WERI-Rb-1 (cell line): ENCODE data around the gene KLF4.
A peak's percentile ranks its signal among the peaks of the same experiment; 100 is the strongest.

Experiments used
- DNase-seq: peaks from one replicate; pipeline ENCODE4 v3.0.0-alpha.2; 2020
- H3K27ac ChIP-seq: fragments of 250-450 bp; sonication (Bioruptor Pico); 2 replicates; pipeline ENCODE4 v1.5.1; 2020; ENCODE audit warnings: mild to moderate bottlenecking, moderate library complexity
- H3K27me3 ChIP-seq: fragments of 250-450 bp; sonication (Bioruptor Pico); 2 replicates; pipeline ENCODE4 v1.5.1; 2021; ENCODE audit warnings: mild to moderate bottlenecking, low read depth, moderate library complexity; ENCODE audit not compliant: insufficient read depth, severe bottlenecking
- H3K36me3 ChIP-seq: fragments of 250-450 bp; sonication (Bioruptor Pico); 2 replicates; pipeline ENCODE4 v1.5.1; 2020; ENCODE audit warnings: mild to moderate bottlenecking, moderate library complexity
- H3K4me3 ChIP-seq: 2 replicates; pipeline ENCODE4 v1.5.1; 2011; ENCODE audit warnings: low read depth, mild to moderate bottlenecking, control low read depth, low read length
- H3K9me3 ChIP-seq: fragments of 250-450 bp; sonication (Bioruptor Pico); 2 replicates; pipeline ENCODE4 v1.5.1; 2021; ENCODE audit warnings: mild to moderate bottlenecking, moderate library complexity; ENCODE audit not compliant: severe bottlenecking
- TF ChIP-seq, protein P1 (sequence below): IDR thresholded peaks from 2 replicates; pipeline ENCODE4 v1.5.1; 2011; ENCODE audit warnings: low read depth, mild to moderate bottlenecking, control low read depth, inconsistent platforms, low read length

KLF4 gene

DNA sequence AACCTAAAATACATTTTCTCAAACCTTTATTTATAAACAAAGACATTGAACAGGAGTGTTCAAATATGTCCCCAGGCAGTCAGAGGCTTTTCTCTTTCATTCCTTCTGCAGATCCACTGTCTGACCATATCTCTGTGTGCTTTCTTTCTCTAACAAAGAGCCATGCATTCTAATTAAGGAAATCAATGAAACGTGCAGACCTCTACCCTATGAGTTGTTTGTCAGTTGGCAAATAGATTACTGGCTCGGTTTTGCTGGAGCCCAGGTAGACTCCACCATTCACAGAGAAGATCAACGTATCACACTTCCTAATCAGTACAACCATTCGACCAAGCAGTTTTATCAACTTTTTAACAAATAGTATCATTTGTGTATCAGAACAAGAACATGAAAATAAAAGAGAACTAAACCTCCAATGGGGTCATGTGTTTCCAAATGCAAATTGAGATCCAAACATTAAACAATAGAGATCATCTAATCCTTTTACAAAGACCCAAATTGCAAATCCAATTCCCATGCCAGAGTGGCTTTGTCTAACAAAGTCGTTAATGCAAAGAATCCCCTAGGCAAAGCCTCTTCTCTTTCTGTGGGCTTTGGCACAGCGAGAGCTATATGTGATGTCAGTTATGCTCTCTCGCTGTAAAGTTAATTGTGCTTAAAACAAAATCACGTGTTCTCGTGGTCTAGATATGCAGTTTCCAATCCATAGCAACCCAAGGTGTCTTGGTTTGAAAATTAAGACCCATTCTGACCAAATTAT is 16.8 kb downstream of the KLF4 start:
- Histone ChIP-seq H3K4me3 (no peak overlapping the region), H3K27ac (no peak overlapping the region), H3K27me3 (no peaks in the 10 kb centered on the region), H3K36me3 (no peaks in the 10 kb centered on the region), H3K9me3 (no peaks in the 10 kb centered on the region)
- DNase-seq, result no peak
- TF ChIP-seq, protein P1, sequence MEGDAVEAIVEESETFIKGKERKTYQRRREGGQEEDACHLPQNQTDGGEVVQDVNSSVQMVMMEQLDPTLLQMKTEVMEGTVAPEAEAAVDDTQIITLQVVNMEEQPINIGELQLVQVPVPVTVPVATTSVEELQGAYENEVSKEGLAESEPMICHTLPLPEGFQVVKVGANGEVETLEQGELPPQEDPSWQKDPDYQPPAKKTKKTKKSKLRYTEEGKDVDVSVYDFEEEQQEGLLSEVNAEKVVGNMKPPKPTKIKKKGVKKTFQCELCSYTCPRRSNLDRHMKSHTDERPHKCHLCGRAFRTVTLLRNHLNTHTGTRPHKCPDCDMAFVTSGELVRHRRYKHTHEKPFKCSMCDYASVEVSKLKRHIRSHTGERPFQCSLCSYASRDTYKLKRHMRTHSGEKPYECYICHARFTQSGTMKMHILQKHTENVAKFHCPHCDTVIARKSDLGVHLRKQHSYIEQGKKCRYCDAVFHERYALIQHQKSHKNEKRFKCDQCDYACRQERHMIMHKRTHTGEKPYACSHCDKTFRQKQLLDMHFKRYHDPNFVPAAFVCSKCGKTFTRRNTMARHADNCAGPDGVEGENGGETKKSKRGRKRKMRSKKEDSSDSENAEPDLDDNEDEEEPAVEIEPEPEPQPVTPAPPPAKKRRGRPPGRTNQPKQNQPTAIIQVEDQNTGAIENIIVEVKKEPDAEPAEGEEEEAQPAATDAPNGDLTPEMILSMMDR, result no peak

DNA sequence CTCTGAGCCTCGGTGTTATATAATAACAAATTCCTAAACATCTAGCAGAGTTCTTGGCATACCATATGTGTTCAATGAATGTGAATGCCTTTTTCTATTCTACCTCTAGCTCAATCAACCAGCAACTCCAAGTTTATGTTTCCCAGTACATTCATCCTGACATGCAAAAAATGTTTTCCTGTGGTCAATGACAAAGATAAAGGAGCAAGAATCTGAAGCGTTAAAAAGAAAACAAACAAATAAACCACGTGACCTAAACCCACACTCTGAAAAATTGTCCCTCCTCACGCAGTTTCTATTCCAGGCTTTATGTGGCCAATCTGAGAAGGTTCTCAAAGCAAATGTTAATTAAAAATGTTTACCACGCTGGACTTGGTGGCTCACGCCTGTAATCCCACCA is 18.0 kb downstream of the KLF4 start:
- Histone ChIP-seq H3K9me3 (no peaks in the 10 kb centered on the region), H3K27ac (no peak overlapping the region), H3K27me3 (no peaks in the 10 kb centered on the region), H3K36me3 (no peaks in the 10 kb centered on the region), H3K4me3 (no peak overlapping the region)
- TF ChIP-seq, protein P1, result no peak
- DNase-seq, result no peak

DNA sequence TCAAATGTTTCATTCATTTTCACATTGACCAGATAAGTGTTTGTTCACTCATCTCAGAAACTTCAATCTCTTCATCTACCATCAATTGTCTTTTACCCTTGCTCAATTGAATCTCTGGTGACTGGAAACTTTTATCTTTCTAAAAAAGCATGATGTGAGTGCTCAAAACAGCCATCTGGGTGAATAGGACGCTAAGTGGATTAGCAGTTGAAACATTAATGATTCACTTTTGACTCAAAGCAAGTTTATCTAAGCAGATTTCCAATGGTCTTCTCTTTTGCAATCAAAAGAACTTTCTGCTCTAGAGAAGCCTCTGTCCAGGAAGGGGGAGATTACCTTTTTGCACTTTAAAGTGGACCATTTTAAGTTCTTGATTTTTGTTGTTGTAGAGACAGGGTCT is 22.2 kb downstream of the KLF4 start:
- peaks cover 2% of the 10 kb centered on the region for H3K27me3 ChIP-seq
- no peak overlapping the region for H3K4me3 ChIP-seq
- TF ChIP-seq, protein P1, result no peak
- H3K27ac ChIP-seq, result no peak overlapping the region
- DNase-seq, result no peak
- no peaks in the 10 kb centered on the region for H3K36me3 ChIP-seq
- no peaks in the 10 kb centered on the region for H3K9me3 ChIP-seq

DNA sequence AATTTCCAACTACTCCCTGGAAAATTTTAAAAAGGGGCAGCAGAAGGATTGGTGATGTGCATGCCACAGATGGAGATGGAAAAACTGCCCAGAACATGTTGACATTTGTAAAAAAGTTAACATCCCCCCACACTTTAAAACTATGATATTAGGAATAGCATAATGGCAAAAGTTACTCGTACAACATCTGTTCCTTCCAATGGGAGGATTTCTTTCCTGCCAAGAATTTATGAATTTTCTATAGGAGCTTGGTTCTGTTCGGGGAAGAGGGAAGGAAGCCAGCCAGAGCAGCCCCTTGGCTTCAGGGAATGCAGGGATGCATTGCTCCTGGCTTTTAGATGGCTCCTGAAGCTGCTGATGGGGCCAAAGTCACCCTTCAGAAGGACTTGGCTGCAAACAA is 22.7 kb downstream of the KLF4 start:
- Histone ChIP-seq H3K9me3 (no peaks in the 10 kb centered on the region), H3K27ac (no peak overlapping the region), H3K4me3 (no peak overlapping the region), H3K27me3 (peaks cover 2% of the 10 kb centered on the region), H3K36me3 (no peaks in the 10 kb centered on the region)
- TF ChIP-seq, protein P1, result no peak
- no peak for DNase-seq

DNA sequence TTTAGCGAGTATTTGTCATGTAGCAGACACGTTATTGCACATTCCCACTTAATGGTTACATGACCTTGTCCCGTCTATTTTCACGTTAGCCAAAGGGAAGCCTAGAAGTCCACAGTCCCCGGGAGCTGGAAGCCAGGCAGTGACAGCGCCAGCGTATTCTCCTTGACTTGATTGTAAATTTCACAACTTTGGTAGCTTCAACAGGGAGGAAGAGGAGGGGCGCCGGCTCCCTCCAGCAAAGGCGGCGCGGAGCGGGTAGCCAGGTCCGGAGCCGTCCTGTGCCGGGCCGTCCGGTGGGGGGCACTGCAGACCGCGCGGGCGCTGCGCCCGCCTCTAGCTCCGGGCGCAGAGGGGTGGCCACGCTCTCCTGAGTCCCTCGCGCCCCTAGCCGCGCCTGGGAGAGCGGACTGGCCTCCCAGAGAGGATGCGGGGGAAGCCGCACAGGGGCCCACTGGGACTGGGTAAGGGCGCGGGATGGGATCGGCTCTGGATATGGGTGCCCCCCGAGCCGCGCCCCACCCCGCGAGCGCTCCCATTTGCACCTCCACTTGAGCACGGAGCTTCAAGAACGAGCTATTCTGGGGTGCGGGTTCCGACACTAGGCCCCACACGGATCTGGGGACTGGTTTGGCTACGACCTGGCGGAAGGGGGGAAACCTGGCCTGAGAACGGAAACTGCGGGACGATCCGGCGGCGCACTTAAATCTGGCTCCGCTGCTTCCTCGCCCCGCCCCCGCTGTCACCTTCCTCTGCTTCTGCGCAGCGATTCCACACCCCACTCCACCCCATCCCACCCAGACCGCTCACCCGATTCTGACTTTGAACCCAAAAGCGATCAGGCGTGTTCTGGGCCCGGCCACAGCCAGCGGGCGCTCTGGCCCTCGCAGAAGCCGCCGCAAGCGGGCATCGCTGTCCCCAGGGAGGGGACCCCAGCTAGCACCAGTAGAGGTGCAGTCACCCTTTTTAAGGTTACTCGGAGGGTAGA is 23.8 kb downstream of the KLF4 start:
- TF ChIP-seq, protein P1, result peak; percentile 84
- H3K4me3 ChIP-seq, result peak overlapping the region; percentile 45
- H3K27me3 ChIP-seq, result peaks cover 2% of the 10 kb centered on the region
- H3K9me3 ChIP-seq, result no peaks in the 10 kb centered on the region
- H3K27ac ChIP-seq, result no peak overlapping the region
- peak; percentile 58 for DNase-seq
- no peaks in the 10 kb centered on the region for H3K36me3 ChIP-seq
